Ovary (tissue), 9 donors: ENCODE measurements around the gene MAD1L1. TPM values are rescaled to one million over a fixed set of nuclear protein-coding genes. Genes with fewer than 3 reads are reported as not detected.

ENCODE experiments used
- DNase-seq, 5 donors: peaks; one replicate each; pipeline ENCODE4 v3.0.0-alpha.2; 2019 to 2020
- H3K27ac ChIP-seq, 2 donors: fragments of 200-600 bp; one replicate each; pipeline versions ENCODE4 v1.5.1 to v1.8.0; 2019 to 2022
- H3K27me3 ChIP-seq: fragments of 200-600 bp; one replicate; pipeline ENCODE4 v1.8.0; 2022
- H3K36me3 ChIP-seq: fragments of 200-600 bp; sonication (generic); one replicate; pipeline ENCODE4 v1.5.1; 2019
- H3K4me1 ChIP-seq: one replicate; pipeline ENCODE4 v1.8.1; 2013; ENCODE audit warnings: mild to moderate bottlenecking, moderate library complexity; ENCODE audit not compliant: insufficient read depth
- H3K4me3 ChIP-seq: fragments of 200-600 bp; sonication (generic); one replicate; pipeline ENCODE4 v1.5.1; 2017
- H3K9me3 ChIP-seq, 2 donors: fragments of 200-600 bp in 1 of 2; sonication (generic) in 1 of 2; one replicate each; pipeline versions ENCODE4 v1.5.1 to v1.8.1; 2013 to 2019; ENCODE audit warnings: mild to moderate bottlenecking in 1 of 2, moderate library complexity in 1 of 2
- EP300 ChIP-seq: sonication (generic); formaldehyde crosslinking; IDR thresholded peaks from one replicate; pipeline ENCODE4 v1.6.1; 2017; ENCODE audit warnings: antibody characterized with exemption
- POLR2A ChIP-seq: fragments of 450-650 bp; IDR thresholded peaks from one replicate; pipeline ENCODE4 v1.6.1; 2017; ENCODE audit warnings: antibody characterized with exemption, mild to moderate bottlenecking, moderate library complexity
- WGBS, 3 donors: extraction: QIAGEN DNeasy Blood & Tissue Kit in 1 of 3; methylation state at CpG; one replicate each; pipeline versions ENCODE4 v1.1.5 to v1.1.7; 2013 to 2017; 5-methylcytosine and 5-hydroxymethylcytosine counted together
- intact Hi-C, 4 donors: fragments of 100-400 bp; cut with DNase I; formaldehyde crosslinking; loops; one replicate each; pipeline versions ENCODE4 v1.11.0 to v1.15.1; 2022 to 2023
- polyA plus RNA-seq, 2 donors: library from polyadenylated mRNA; stranded (reverse); fragments of 200-250 nt in 1 of 2; fragments of 350-450 nt in 1 of 2; fragmentation: Illumina TruSeq in 1 of 2; extraction: RNeasy Lipid Tissue Mini Kit (QIAGEN cat#74804) in 1 of 2; gene quantifications; one replicate each; pipeline ENCODE4 v1.2.3, GENCODE V29; 2013 to 2014
- total RNA-seq, 7 donors: library from RNA; depleted of rRNA in 2 of 7; stranded (reverse); fragments of >200 nt in 2 of 7; fragmentation: NEBNext Ultra II Directional in 3 of 7; extraction: Animal tissue kit (Norgen Biotek cat#: 25700) in 3 of 7; gene quantifications; one replicate each; pipeline versions ENCODE4 v1.1.0 to v1.2.4, GENCODE V29; 2016 to 2023
- TF ChIP-seq, protein P1 (sequence below), 3 donors: fragments of 450-650 bp in 2 of 3; fragments of 200-600 bp in 1 of 3; IDR thresholded peaks; one replicate each; pipeline versions ENCODE4 v1.5.1 to v1.8.0; 2016 to 2022; ENCODE audit warnings: antibody characterized with exemption in 3 of 3, mild to moderate bottlenecking in 1 of 3
- donor health status: DM: no; HTN: no; CAD: no; lungs with moderate emphysema.
- donor health status: DM: no; HTN: no; CAD: no.
- donor health status: Bipolar disorder and iron deficiency.
- donor health status: DM: yes; HTN: yes; CAD: no.
- donor health status: DM: no; HTN: no; CAD: no.
- donor health status: DM: yes; HTN: yes; CAD: no.

Gene MAD1L1
- total and polyA plus RNA-seq, 9 donors: 5.9 to 36.6 (median 22.8) TPM

DNA sequence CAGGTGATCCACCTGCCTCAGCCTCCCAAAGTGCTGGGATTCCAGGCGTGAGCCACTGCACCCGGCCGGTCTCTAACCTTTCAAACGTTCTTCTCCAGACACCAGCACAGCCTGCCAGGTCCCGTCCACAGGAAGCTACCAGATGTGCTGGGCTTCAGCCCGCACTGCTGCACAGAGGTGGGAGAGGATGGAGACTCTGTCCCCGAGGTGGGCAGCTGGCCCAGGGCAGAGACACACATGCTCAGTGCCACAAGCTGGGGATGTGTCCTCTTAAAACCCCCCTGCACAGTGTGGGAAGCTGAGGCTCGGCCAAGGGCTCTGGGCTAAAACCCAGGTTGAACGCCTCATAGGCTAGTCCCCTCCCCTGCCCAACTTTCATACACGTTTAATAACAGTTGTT lies 18.6 kb upstream of the MAD1L1 start:
- no peaks in the 10 kb centered on the region for H3K36me3 ChIP-seq
- TF ChIP-seq EP300: no peak
- TF ChIP-seq, protein P1, sequence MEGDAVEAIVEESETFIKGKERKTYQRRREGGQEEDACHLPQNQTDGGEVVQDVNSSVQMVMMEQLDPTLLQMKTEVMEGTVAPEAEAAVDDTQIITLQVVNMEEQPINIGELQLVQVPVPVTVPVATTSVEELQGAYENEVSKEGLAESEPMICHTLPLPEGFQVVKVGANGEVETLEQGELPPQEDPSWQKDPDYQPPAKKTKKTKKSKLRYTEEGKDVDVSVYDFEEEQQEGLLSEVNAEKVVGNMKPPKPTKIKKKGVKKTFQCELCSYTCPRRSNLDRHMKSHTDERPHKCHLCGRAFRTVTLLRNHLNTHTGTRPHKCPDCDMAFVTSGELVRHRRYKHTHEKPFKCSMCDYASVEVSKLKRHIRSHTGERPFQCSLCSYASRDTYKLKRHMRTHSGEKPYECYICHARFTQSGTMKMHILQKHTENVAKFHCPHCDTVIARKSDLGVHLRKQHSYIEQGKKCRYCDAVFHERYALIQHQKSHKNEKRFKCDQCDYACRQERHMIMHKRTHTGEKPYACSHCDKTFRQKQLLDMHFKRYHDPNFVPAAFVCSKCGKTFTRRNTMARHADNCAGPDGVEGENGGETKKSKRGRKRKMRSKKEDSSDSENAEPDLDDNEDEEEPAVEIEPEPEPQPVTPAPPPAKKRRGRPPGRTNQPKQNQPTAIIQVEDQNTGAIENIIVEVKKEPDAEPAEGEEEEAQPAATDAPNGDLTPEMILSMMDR (IDR thresholded peaks at IDR 0.05): no peak
- no peak for TF ChIP-seq POLR2A
- H3K9me3 ChIP-seq: no peaks in the 10 kb centered on the region
- no peak for DNase-seq
- H3K4me3 ChIP-seq: no peak overlapping the region
- no peak overlapping the region for H3K27ac ChIP-seq
- no peaks in the 10 kb centered on the region for H3K4me1 ChIP-seq
- 65 to 69% (median 67%) methylated on average over 10 of the region's 10 CpGs for whole genome bisulfite sequencing, 3 donors
- intact Hi-C loops: loop anchor here in 1 of 4 donors (10.0 kb wide), 1 partner anchor 93 kb away; no protein-coding TSS in a partner anchor
- no peaks in the 10 kb centered on the region for H3K27me3 ChIP-seq

DNA sequence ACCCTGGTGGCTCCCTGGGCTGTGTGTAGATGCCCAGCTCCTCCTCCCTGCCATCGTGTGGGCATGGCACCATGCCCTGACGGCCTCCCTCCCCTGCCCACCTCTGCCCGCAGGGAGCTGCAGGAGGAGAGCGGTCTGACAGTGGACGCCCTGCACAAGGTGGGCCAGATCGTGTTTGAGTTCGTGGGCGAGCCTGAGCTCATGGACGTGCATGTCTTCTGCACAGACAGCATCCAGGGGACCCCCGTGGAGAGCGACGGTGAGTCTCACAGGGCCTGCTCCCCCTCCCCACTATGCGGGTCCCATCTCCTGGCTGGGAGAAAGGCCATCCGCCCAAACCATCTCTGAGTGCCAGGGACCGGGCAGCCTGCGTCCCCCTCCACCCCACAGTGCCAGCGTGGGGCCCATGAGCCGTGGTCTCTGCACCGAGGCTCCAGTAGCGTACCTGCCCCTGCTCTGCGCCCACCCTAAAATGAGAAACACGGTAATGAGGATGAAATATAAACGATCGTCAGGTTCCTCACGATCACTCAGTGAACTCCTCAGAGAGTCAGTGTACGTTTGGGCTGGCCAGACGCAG lies 17.1 kb upstream of the MAD1L1 start:
- DNase-seq: no peak
- Histone ChIP-seq H3K9me3 (no peaks in the 10 kb centered on the region), H3K4me1 (no peaks in the 10 kb centered on the region), H3K27me3 (no peaks in the 10 kb centered on the region), H3K36me3 (no peaks in the 10 kb centered on the region), H3K4me3 (no peak overlapping the region), H3K27ac (no peak overlapping the region)
- 79 to 87% (median 84%) methylated on average over 27 of the region's 27 CpGs for WGBS, 3 donors
- TF ChIP-seq EP300 (no peak), POLR2A (no peak)
- TF ChIP-seq, protein P1 (IDR thresholded peaks at IDR 0.05): no peak
- intact Hi-C loops: loop anchor here in 3 of 4 donors (10.0 kb wide), 2 partner anchors 95 to 105 kb away; partner anchors contain the start of gene EIF3B (in 2 of the 3)

DNA sequence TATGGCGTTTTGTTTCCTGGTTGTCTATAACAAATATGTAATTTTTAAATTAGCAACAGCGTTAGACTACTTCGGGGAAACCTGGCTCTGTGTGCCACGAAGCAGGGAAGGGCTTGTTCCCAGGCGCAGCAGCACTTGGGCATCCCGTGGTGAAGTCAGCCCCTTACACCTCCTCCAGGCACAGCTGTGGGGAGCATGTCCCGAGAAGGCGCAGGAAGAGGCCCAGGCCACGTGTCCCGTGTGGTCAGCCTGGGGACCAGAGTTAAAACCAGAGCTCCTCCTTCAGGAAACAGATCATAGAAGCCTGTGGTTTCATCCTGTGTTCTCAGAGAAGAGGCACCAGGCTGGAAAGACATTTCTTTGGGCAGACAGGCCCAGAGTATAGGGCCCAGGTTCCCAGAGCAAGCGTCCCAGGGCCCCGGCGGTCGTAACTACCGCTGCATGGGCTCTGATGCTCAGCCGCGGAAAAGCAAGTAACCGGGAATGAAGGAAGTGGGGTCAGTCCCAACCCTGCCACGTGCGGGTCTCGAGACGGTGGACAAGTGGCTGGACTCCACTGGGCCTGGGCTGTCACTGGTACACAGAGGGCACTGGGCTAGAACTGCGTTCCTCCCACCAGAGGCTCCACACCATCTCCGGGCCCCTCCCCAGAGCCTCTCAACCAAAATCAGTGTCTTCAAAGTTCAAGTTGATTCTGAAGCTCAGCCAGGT lies 16.4 kb upstream of the MAD1L1 start:
- 16 to 31% (median 23%) methylated on average over 23 to 24 of the region's 24 CpGs for WGBS, 3 donors
- TF ChIP-seq, protein P1 (IDR thresholded peaks at IDR 0.05): no peak
- TF ChIP-seq POLR2A (no peak), EP300 (no peak)
- H3K27ac ChIP-seq: peak overlapping the region in 1 of 2 donors; percentile 29
- no peak overlapping the region for H3K4me3 ChIP-seq
- no peaks in the 10 kb centered on the region for H3K27me3 ChIP-seq
- no peaks in the 10 kb centered on the region for H3K4me1 ChIP-seq
- intact Hi-C loops: loop anchor here in 2 of 4 donors (10.0 kb wide), 1 partner anchor 106 kb away; the partner anchor contains the start of gene EIF3B (in 2 of the 2)
- DNase-seq: peak; percentile 59 to 79 (median 65)
- no peaks in the 10 kb centered on the region for H3K36me3 ChIP-seq
- no peaks in the 10 kb centered on the region for H3K9me3 ChIP-seq

DNA sequence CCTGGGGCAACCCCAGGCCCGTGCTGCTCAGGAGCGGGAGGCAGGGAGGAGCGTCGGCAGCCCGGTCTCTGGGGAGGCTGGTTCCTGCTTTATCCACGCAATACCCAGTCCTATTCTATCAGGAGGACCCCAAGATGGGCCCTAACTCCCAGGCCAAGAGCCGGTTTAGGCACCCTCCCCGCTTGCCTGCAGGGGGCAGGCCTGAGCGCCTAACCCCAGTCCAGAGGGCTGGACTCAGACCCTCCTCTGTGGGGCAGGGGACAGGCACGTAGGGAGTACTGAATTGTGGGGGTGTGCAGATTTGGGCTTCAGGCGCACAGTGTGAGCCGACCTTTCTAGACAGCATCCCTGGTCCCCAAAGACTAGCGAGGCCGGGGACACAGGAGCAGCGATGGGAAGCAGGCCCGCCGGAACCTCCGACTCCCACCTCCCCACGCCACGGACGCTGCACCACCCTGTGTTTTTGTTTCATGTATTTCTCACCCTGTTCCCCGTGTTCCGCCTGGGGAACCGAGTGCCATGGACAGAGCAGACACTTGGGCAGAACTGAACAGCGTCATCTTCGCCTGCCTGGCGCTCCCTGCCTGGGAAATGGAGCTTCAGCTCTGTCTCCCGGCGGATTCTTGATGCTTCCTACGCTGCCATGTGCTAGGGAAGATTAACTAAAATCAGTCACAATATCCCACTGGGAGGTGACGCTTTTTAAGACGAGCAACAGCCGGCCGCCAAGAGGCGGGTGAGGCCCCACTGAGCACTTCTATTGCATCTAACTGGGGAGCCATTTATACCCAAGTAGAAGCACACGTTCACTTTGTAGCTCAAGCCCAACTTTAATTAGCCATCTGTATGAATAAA lies 14.6 kb upstream of the MAD1L1 start:
- intact Hi-C loops: loop anchor here in 2 of 4 donors (10.0 kb wide), 1 partner anchor 107 kb away; the partner anchor contains the start of gene EIF3B (in 2 of the 2)
- Histone ChIP-seq H3K4me3 (no peak overlapping the region), H3K27ac (no peak overlapping the region), H3K36me3 (no peaks in the 10 kb centered on the region), H3K4me1 (no peaks in the 10 kb centered on the region), H3K9me3 (no peaks in the 10 kb centered on the region), H3K27me3 (no peaks in the 10 kb centered on the region)
- peak in 2 of 5 donors; percentile 51 to 56 for DNase-seq
- WGBS, 3 donors: 62 to 71% (median 63%) methylated on average over 35 to 36 of the region's 36 CpGs
- TF ChIP-seq, protein P1 (IDR thresholded peaks at IDR 0.05): peak in 1 of 3 donors; percentile 15
- TF ChIP-seq POLR2A: no peak
